Measurements from ENCODE around the gene LRIG1. TPM values are rescaled to one million over a fixed set of nuclear protein-coding genes. Genes with fewer than 3 reads are reported as not detected.

Gene LRIG1
- total and polyA plus RNA-seq, 2 of the 8 experiments (the other 6 are each of a cell fraction or from before 2014, with no cell fraction given), result 78.1 to 88.7 TPM

GRCh38 chr3:66500576-66501482 is at the start of gene LRIG1 (continued):
- TF ChIP-seq ATF3 (IDR thresholded peaks at IDR 0.05; ENCODE audit: insufficient read depth, low read depth, low read length), result no peak
- TF ChIP-seq TCF12 (IDR thresholded peaks at IDR 0.05; ENCODE audit: low read depth, low read length), result no peak
- TF ChIP-seq EZH2 (IDR thresholded peaks at IDR 0.05; ENCODE audit: low read depth, low read length, severe bottlenecking), result no peak
- TF ChIP-seq EP300 (IDR thresholded peaks at IDR 0.05; ENCODE audit: borderline replicate concordance in 1 of 2, low read depth in 2 of 2, low read length in 2 of 2), result peak in 1 of 2 experiments; percentile 30; a peak in 1 of 3 replicates
- no peak for TF ChIP-seq ATF2 (IDR thresholded peaks at IDR 0.05; ENCODE audit: low read length)
- TF ChIP-seq BRCA1 (IDR thresholded peaks at IDR 0.05; ENCODE audit: low read depth, low read length), result no peak
- no peak for TF ChIP-seq CBX8 (IDR thresholded peaks at IDR 0.05; ENCODE audit: borderline replicate concordance, low read depth, low read length)
- peak in 2 of 3 experiments; percentile 8 to 39; a peak in 3 of 4 replicates for TF ChIP-seq CTCF (IDR thresholded peaks at IDR 0.05; ENCODE audit: control extremely low read depth in 1 of 3, insufficient read depth in 1 of 3, low read depth in 1 of 3, low read length in 3 of 3)
- peak; percentile 95 for TF ChIP-seq E2F6 (IDR thresholded peaks at IDR 0.05)
- no peak for TF ChIP-seq SP2 (IDR thresholded peaks at IDR 0.05; ENCODE audit: low read length)
- no peak for TF ChIP-seq SAP30 (IDR thresholded peaks at IDR 0.05; ENCODE audit: insufficient read depth, insufficient replicate concordance, low read length)
- TF ChIP-seq MAFK (IDR thresholded peaks at IDR 0.05; ENCODE audit: low read depth, low read length), result no peak
- TF ChIP-seq USF2 (IDR thresholded peaks at IDR 0.05; ENCODE audit: low read length), result no peak
- TF ChIP-seq KDM1A (IDR thresholded peaks at IDR 0.05; ENCODE audit: borderline replicate concordance, low read length), result no peak
- TF ChIP-seq SP1 (IDR thresholded peaks at IDR 0.05; ENCODE audit: low read depth, low read length), result peak; percentile 70
- TF ChIP-seq JUND (IDR thresholded peaks at IDR 0.05; ENCODE audit: low read length), result no peak
